ENCODE measurements around the gene FRK. TPM values are rescaled to one million over a fixed set of nuclear protein-coding genes. Genes with fewer than 3 reads are reported as not detected.

Gene FRK
- total RNA-seq, 2 experiments from 2014 or later: 0.13 to 0.46 TPM

GRCh38 chr6:116073765-116074440 lies 13.2 kb upstream of the FRK start:
- Histone ChIP-seq H3K9me3 (ENCODE audit: low read length) (no peaks in the 10 kb centered on the region), H2AFZ (ENCODE audit: low read length) (no peak overlapping the region), H3K36me3 (ENCODE audit: insufficient read depth, low read length) (no peaks in the 10 kb centered on the region), H3K4me2 (ENCODE audit: low read length) (no peak overlapping the region), H3K9me2 (ENCODE audit: insufficient read depth, low read length) (no peaks in the 10 kb centered on the region), H4K20me1 (ENCODE audit: insufficient read depth, low read length) (no peaks in the 10 kb centered on the region), H3K4me3 (ENCODE audit: low read depth, low read length, poor library complexity, severe bottlenecking) (no peak overlapping the region), H3K79me2 (ENCODE audit: insufficient read depth, low read depth, low read length) (no peaks in the 10 kb centered on the region), H3K27ac (ENCODE audit: low read depth, low read length, poor library complexity, severe bottlenecking) (no peak overlapping the region), H3K4me1 (ENCODE audit: insufficient read depth, low read length, poor library complexity, severe bottlenecking) (no peaks in the 10 kb centered on the region)
- POLR2A ChIA-PET: interaction anchor here (0.7 to 1.9 kb wide), 2 partner anchors 13 to 27 kb away, joined by 6 to 9 read pairs; no protein-coding TSS in a partner anchor
- intact Hi-C loops (cut with micrococcal nuclease; ENCODE audit: unreplicated experiment): no loop called here
- BruUV-seq (replicated peaks): no TSS peak
- no peak for DNase-seq (ENCODE audit: low spot score)
- TF ChIP-seq EZH2phosphoT487 (IDR thresholded peaks at IDR 0.05; ENCODE audit: borderline replicate concordance, low read depth, low read length) (no peak), CTCF (conservative IDR thresholded peaks at IDR 0.05; ENCODE audit: low read length) (no peak)
- CTCF ChIA-PET (ENCODE audit: unreplicated experiment): no interaction called here

- Histone ChIP-seq H3K4me1 (ENCODE audit: insufficient read depth, low read length, poor library complexity, severe bottlenecking) (no peaks in the 10 kb centered on the region), H3K27ac (ENCODE audit: low read depth, low read length, poor library complexity, severe bottlenecking) (no peak overlapping the region), H4K20me1 (ENCODE audit: insufficient read depth, low read length) (no peaks in the 10 kb centered on the region), H2AFZ (ENCODE audit: low read length) (no peak overlapping the region), H3K4me3 (ENCODE audit: low read depth, low read length, poor library complexity, severe bottlenecking) (no peak overlapping the region), H3K79me2 (ENCODE audit: insufficient read depth, low read depth, low read length) (no peaks in the 10 kb centered on the region), H3K9me3 (ENCODE audit: low read length) (no peaks in the 10 kb centered on the region), H3K36me3 (ENCODE audit: insufficient read depth, low read length) (no peaks in the 10 kb centered on the region), H3K4me2 (ENCODE audit: low read length) (no peak overlapping the region), H3K9me2 (ENCODE audit: insufficient read depth, low read length) (no peaks in the 10 kb centered on the region)
- POLR2A ChIA-PET: interaction anchor here (0.8 to 1.9 kb wide), 2 partner anchors 14 to 20 kb away, joined by 3 to 9 read pairs; no protein-coding TSS in a partner anchor
- CTCF ChIA-PET (ENCODE audit: unreplicated experiment): no interaction called here
- peak; percentile 24 for DNase-seq (ENCODE audit: low spot score)
- intact Hi-C loops (cut with micrococcal nuclease; ENCODE audit: unreplicated experiment): no loop called here
- no TSS peak for BruUV-seq (replicated peaks)
- no peak for TF ChIP-seq CTCF (conservative IDR thresholded peaks at IDR 0.05; ENCODE audit: low read length)
- no peak for TF ChIP-seq EZH2phosphoT487 (IDR thresholded peaks at IDR 0.05; ENCODE audit: borderline replicate concordance, low read depth, low read length)
Measured at GRCh38 chr6:116072368-116072767, 11.7 kb upstream of the FRK start.

Measured in OCI-LY7 (cell line).